ENCODE data around the gene TOR4A. TPM values are rescaled to one million over a fixed set of nuclear protein-coding genes. Genes with fewer than 3 reads are reported as not detected.

The TOR4A gene
- total RNA-seq, 2 donors from 2014 or later, result 26.4 to 43.5 TPM

- peaks cover 38% of the 10 kb centered on the region for H3K36me3 ChIP-seq
- TF ChIP-seq CTCF (IDR thresholded peaks at IDR 0.05), result no peak
These were observed 11.9 kb upstream of the TOR4A start for GRCh38 chr9:137265496-137266161.

GRCh38 chr9:137266162-137266527 is 11.4 kb upstream of the TOR4A start:
- TF ChIP-seq CTCF (IDR thresholded peaks at IDR 0.05), result no peak

More at GRCh38 chr9:137265496-137266161, 11.9 kb upstream of the TOR4A start:
- Histone ChIP-seq H3K4me1 (ENCODE audit: control insufficient read depth in 1 of 2, low read depth in 2 of 2) (peaks cover 12 to 29% of the 10 kb centered on the region in 2 donors), H3K9me3 (no peaks in the 10 kb centered on the region), H3K27me3 (replicated peaks; ENCODE audit: insufficient read depth) (no peaks in the 10 kb centered on the region), H3K4me3 (no peak overlapping the region), H3K27ac (no peak overlapping the region)
- ATAC-seq (ENCODE audit: insufficient number of reproducible peaks, low FRiP score, low read depth), result no peak
- no peak for DNase-seq (ENCODE audit: low spot score)

GRCh38 chr9:137266585-137267453 is 10.7 kb upstream of the TOR4A start:
- H3K4me3 ChIP-seq, result no peak overlapping the region
- no peaks in the 10 kb centered on the region for H3K27me3 ChIP-seq (replicated peaks; ENCODE audit: insufficient read depth)
- ATAC-seq (ENCODE audit: insufficient number of reproducible peaks, low FRiP score, low read depth) (no peak), DNase-seq (ENCODE audit: low spot score) (no peak)
- no peaks in the 10 kb centered on the region for H3K9me3 ChIP-seq
- peaks cover 17 to 35% of the 10 kb centered on the region in 2 donors for H3K4me1 ChIP-seq (ENCODE audit: control insufficient read depth in 1 of 2, low read depth in 2 of 2)
- H3K36me3 ChIP-seq, result peaks cover 44% of the 10 kb centered on the region
- TF ChIP-seq CTCF (IDR thresholded peaks at IDR 0.05), result no peak
- H3K27ac ChIP-seq, result no peak overlapping the region

More at GRCh38 chr9:137266162-137266527, 11.4 kb upstream of the TOR4A start:
- Histone ChIP-seq H3K9me3 (no peaks in the 10 kb centered on the region), H3K4me3 (no peak overlapping the region), H3K36me3 (peaks cover 41% of the 10 kb centered on the region), H3K27me3 (replicated peaks; ENCODE audit: insufficient read depth) (no peaks in the 10 kb centered on the region), H3K4me1 (ENCODE audit: control insufficient read depth in 1 of 2, low read depth in 2 of 2) (peaks cover 14 to 34% of the 10 kb centered on the region in 2 donors), H3K27ac (no peak overlapping the region)
- DNase-seq (ENCODE audit: low spot score), result no peak
- no peak for ATAC-seq (ENCODE audit: insufficient number of reproducible peaks, low FRiP score, low read depth)

- Histone ChIP-seq H3K4me3 (no peak overlapping the region), H3K9me3 (no peaks in the 10 kb centered on the region), H3K36me3 (peaks cover 55% of the 10 kb centered on the region), H3K27ac (peak overlapping the region in 1 of 2 donors; percentile 83), H3K4me1 (ENCODE audit: control insufficient read depth in 1 of 2, low read depth in 2 of 2) (peaks cover 17 to 35% of the 10 kb centered on the region in 2 donors), H3K27me3 (replicated peaks; ENCODE audit: insufficient read depth) (no peaks in the 10 kb centered on the region)
- DNase-seq (ENCODE audit: low spot score) (no peak), ATAC-seq (ENCODE audit: insufficient number of reproducible peaks, low FRiP score, low read depth) (no peak)
- no peak for TF ChIP-seq CTCF (IDR thresholded peaks at IDR 0.05)
These were observed 9.6 kb upstream of the TOR4A start for GRCh38 chr9:137267933-137268355.

GRCh38 chr9:137268538-137269201 is 8.9 kb upstream of the TOR4A start:
- no peaks in the 10 kb centered on the region for H3K9me3 ChIP-seq
- H3K4me3 ChIP-seq, result peak overlapping the region; percentile 37
- H3K27ac ChIP-seq, result peak overlapping the region; percentile 21 to 83
- no peak for TF ChIP-seq CTCF (IDR thresholded peaks at IDR 0.05)
- H3K36me3 ChIP-seq, result peaks cover 57% of the 10 kb centered on the region
- DNase-seq (ENCODE audit: low spot score) (no peak), ATAC-seq (ENCODE audit: insufficient number of reproducible peaks, low FRiP score, low read depth) (no peak)
- H3K4me1 ChIP-seq (ENCODE audit: control insufficient read depth in 1 of 2, low read depth in 2 of 2), result peaks cover 17 to 35% of the 10 kb centered on the region in 2 donors
- H3K27me3 ChIP-seq (replicated peaks; ENCODE audit: insufficient read depth), result no peaks in the 10 kb centered on the region
